Body of pancreas (tissue), 4 donors: ENCODE data around the gene RERG. TPM values are rescaled to one million over a fixed set of nuclear protein-coding genes. Genes with fewer than 3 reads are reported as not detected.

Source experiments
- ATAC-seq: fragments of 150-250 bp; one replicate; pipeline ENCODE4 v1.9.1; 2016
- DNase-seq, 4 donors: peaks; one replicate each; pipeline ENCODE4 v3.0.0-alpha.2; 2019
- H3K27ac ChIP-seq, 4 donors: fragments of 200-600 bp; sonication (generic); 1 replicate in 3 of 4; 2 replicates in 1 of 4; pipeline versions ENCODE4 v1.5.1 to v1.6.1; 2016 to 2019; ENCODE audit warnings: mild to moderate bottlenecking in 1 of 4, mixed read lengths in 1 of 4, moderate library complexity in 1 of 4
- H3K27me3 ChIP-seq, 2 donors: fragments of 200-600 bp; sonication (generic); one replicate each; pipeline ENCODE4 v1.6.0; 2016; ENCODE audit warnings: mild to moderate bottlenecking in 1 of 2
- H3K36me3 ChIP-seq, 2 donors: fragments of 200-600 bp; sonication (generic); replicated peaks in 1 of 2; 2 replicates each; pipeline ENCODE4 v1.5.1; 2016; ENCODE audit warnings: low read depth in 2 of 2; ENCODE audit not compliant: insufficient read depth in 1 of 2
- H3K4me1 ChIP-seq: fragments of 200-600 bp; sonication (generic); one replicate; pipeline ENCODE4 v1.6.0; 2016
- H3K4me3 ChIP-seq, 2 donors: fragments of 200-600 bp; sonication (generic); 1 replicate in 1 of 2; 2 replicates in 1 of 2; pipeline ENCODE4 v1.5.1; 2016 to 2019
- H3K9me3 ChIP-seq, 3 donors: fragments of 200-600 bp; sonication (generic); 1 replicate in 2 of 3; 2 replicates in 1 of 3; pipeline ENCODE4 v1.5.1; 2016
- CTCF ChIP-seq, 7 experiments: fragments of 450-650 bp in 4 of 7; fragments of 200-600 bp in 3 of 7; sonication (generic) in 3 of 7; IDR thresholded peaks; one replicate each; pipeline ENCODE4 v1.5.1; 2016 to 2019; ENCODE audit warnings: antibody characterized with exemption in 7 of 7
- POLR2A ChIP-seq, 3 donors: fragments of 450-650 bp; IDR thresholded peaks; one replicate each; pipeline ENCODE4 v1.6.1; 2016; ENCODE audit warnings: antibody characterized with exemption in 3 of 3, mild to moderate bottlenecking in 2 of 3
- WGBS, 2 donors: methylation state at CpG; one replicate each; pipeline ENCODE4 v1.1.5; 2017; 5-methylcytosine and 5-hydroxymethylcytosine counted together
- intact Hi-C: fragments of 100-400 bp; cut with DNase I; formaldehyde crosslinking; loops from one replicate; pipeline ENCODE4 v1.15.1; 2023
- total RNA-seq, 2 donors: library from RNA; depleted of rRNA; stranded (reverse); fragments of >200 nt; gene quantifications; one replicate each; pipeline ENCODE4 v1.1.0, GENCODE V29; 2016

Gene RERG
- total RNA-seq, 2 donors from 2014 or later = 10.9 to 13.8 TPM

GRCh38 chr12:15194456-15195368 lies 26.5 kb downstream of the RERG start:
- Histone ChIP-seq H3K27ac (peak overlapping the region in 2 of 4 donors; percentile 22 to 39), H3K4me3 (no peak overlapping the region), H3K36me3 (no peaks in the 10 kb centered on the region), H3K9me3 (no peaks in the 10 kb centered on the region), H3K27me3 (no peaks in the 10 kb centered on the region), H3K4me1 (no peaks in the 10 kb centered on the region)
- intact Hi-C loops = no loop called here
- no peak for DNase-seq
- TF ChIP-seq CTCF (IDR thresholded peaks at IDR 0.05) (no peak), POLR2A (IDR thresholded peaks at IDR 0.05) (no peak)
- 39 to 42% methylated on average over 6 of the region's 6 CpGs for WGBS, 2 donors
- ATAC-seq = no peak

GRCh38 chr12:15193946-15194345 lies 27.3 kb downstream of the RERG start:
- 33 to 55% methylated on average over 3 of the region's 3 CpGs for WGBS, 2 donors
- TF ChIP-seq POLR2A (IDR thresholded peaks at IDR 0.05) (no peak), CTCF (IDR thresholded peaks at IDR 0.05) (no peak)

GRCh38 chr12:15192720-15193119 lies 28.5 kb downstream of the RERG start:
- Histone ChIP-seq H3K4me1 (no peaks in the 10 kb centered on the region), H3K9me3 (no peaks in the 10 kb centered on the region), H3K36me3 (no peaks in the 10 kb centered on the region), H3K4me3 (no peak overlapping the region), H3K27me3 (no peaks in the 10 kb centered on the region), H3K27ac (no peak overlapping the region)
- no peak for TF ChIP-seq CTCF (IDR thresholded peaks at IDR 0.05)
- TF ChIP-seq POLR2A (IDR thresholded peaks at IDR 0.05) = no peak
- intact Hi-C loops = no loop called here
- DNase-seq (no peak), ATAC-seq (no peak)
- 48 to 57% methylated on average over 3 of the region's 3 CpGs for WGBS, 2 donors

More at GRCh38 chr12:15193946-15194345, 27.3 kb downstream of the RERG start:
- intact Hi-C loops = no loop called here
- Histone ChIP-seq H3K27ac (peak overlapping the region in 3 of 4 donors; percentile 15 to 39 (median 22)), H3K4me3 (no peak overlapping the region), H3K36me3 (no peaks in the 10 kb centered on the region), H3K27me3 (no peaks in the 10 kb centered on the region), H3K9me3 (no peaks in the 10 kb centered on the region), H3K4me1 (no peaks in the 10 kb centered on the region)
- ATAC-seq (peak; percentile 42), DNase-seq (no peak)

- Histone ChIP-seq H3K4me3 (no peak overlapping the region), H3K27ac (no peak overlapping the region), H3K36me3 (no peaks in the 10 kb centered on the region), H3K9me3 (no peaks in the 10 kb centered on the region), H3K4me1 (no peaks in the 10 kb centered on the region), H3K27me3 (no peaks in the 10 kb centered on the region)
- intact Hi-C loops = no loop called here
- DNase-seq (no peak), ATAC-seq (no peak)
- WGBS, 2 donors = 68 to 73% methylated on average over 3 of the region's 3 CpGs
- TF ChIP-seq CTCF (IDR thresholded peaks at IDR 0.05) (no peak), POLR2A (IDR thresholded peaks at IDR 0.05) (no peak)
Measured at GRCh38 chr12:15188127-15188526, 33.1 kb downstream of the RERG start.
